Suppressor macrophage treated with lipopolysaccharide for 4 hours (primary cell): Measurements from ENCODE around the gene ACVRL1.

Source experiments
- DNase-seq: peaks from one replicate; pipeline ENCODE4 v3.0.0-alpha.2; 2020

Gene ACVRL1

GRCh38 chr12:51900323-51900889, 6.9 kb upstream of the ACVRL1 start:
- no peak for DNase-seq

- no peak for DNase-seq
These were observed 6.0 kb upstream of the ACVRL1 start for GRCh38 chr12:51901121-51901817.

DNA sequence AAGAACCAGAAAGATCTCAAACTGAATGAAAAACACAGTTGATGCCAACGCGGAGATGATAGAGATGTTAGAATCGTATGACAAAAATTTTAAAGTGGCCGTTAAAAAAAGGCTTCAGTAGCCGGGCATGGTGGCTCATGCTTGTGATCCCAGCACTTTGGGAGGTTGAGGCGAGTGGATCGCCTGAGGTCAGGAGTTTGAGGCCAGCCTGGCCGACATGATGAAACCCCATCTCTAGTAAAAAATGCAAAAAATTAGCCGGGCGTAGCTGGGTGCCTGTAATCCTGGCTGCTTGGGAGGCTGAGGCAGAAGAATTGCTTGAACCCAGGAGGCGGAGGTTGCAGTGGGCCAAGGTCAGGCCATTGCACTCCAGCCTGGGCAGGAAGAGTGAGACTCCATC, 5.4 kb upstream of the ACVRL1 start:
- no peak for DNase-seq

DNA sequence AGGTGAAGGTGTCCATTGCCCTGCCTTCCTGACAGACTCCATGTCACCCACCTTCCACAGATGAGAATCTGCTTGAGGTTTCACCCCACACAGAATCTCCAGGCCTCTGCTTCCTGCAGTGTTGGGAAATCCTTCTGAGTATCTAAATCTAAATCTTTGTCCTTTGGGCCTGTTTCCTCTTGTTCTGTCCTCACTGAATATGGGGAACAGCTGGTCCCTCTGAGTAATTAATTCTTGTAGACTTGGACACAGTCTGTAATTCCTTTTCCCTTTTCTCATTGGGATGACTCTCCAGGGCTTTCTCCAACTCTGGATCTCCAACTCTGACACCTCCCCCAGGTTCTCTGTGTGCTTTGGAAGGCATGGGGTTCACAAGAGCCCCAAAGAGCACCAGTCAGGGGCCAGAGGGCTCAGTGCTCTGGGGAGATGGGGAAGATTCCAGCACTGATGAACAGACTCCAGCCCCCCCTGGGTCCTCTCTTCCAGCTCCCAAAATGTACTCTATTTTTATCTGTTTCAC, 2.3 kb upstream of the ACVRL1 start:
- peak; percentile 45 for DNase-seq

- DNase-seq, result peak; percentile 71
These were observed 1.6 kb upstream of the ACVRL1 start for GRCh38 chr12:51905471-51906429.

DNA sequence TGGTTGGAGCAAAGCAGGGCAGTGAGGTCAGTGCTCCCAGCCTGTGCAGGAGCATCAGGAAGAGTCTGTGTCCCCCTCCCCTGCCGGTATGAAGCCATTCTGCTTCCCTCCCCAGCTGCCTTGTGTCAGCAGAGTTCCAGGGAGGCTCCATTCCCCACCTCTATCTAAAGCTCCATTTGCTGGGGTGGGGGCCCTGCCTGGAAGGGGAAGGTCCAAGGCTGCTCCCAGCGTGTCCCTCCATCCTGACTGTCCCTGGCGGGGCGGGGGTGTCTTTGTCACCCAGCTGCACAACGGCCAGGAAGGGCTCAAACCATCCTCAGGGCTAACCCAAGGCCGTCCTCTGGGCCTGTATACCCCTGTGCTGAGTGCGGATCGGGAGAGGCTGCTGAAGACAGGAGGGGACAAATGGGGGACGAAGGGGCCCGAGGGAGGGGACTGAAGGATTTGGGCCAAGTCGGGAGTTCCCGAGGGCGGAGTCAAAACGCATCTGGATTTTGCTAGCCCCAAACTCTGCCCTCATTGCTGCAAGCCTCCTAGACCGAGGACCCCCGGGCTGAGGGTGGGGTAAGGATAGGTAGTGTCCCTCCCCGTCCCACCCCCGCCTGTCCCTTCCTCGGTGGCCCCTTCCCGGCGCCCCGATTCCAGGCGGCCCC, 748 bp upstream of the ACVRL1 start:
- DNase-seq, result no peak

- no peak for DNase-seq
These were observed 637 bp downstream of the ACVRL1 start for GRCh38 chr12:51907856-51908425.

GRCh38 chr12:51908876-51909592, 1.7 kb downstream of the ACVRL1 start:
- no peak for DNase-seq

GRCh38 chr12:51910168-51910567, 2.9 kb downstream of the ACVRL1 start:
- no peak for DNase-seq

DNA sequence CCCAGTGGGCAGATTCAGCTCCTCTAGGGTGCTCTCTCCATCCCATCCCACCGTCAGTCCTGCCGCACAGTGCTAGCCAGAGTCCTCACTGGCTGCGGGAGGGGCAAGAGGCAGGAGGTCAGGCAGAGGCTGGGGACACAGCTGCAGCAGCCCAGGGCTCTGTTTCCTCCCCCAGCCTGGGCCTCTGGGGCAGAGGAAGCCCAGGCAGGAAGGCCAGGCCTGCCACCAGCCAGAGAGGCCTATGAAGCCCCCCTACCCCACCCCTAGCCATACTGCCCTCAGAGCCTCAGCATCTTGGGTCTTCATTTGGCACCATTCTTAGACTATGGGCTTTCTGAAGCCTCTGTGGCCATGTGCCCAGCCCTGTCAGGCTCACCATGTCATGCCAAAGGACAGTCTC, 3.4 kb downstream of the ACVRL1 start:
- DNase-seq, result no peak

- peak; percentile 81 for DNase-seq
These were observed 4.0 kb downstream of the ACVRL1 start for GRCh38 chr12:51911307-51911706.

- peak; percentile 89 for DNase-seq
These were observed 4.7 kb downstream of the ACVRL1 start for GRCh38 chr12:51911788-51912711.

DNA sequence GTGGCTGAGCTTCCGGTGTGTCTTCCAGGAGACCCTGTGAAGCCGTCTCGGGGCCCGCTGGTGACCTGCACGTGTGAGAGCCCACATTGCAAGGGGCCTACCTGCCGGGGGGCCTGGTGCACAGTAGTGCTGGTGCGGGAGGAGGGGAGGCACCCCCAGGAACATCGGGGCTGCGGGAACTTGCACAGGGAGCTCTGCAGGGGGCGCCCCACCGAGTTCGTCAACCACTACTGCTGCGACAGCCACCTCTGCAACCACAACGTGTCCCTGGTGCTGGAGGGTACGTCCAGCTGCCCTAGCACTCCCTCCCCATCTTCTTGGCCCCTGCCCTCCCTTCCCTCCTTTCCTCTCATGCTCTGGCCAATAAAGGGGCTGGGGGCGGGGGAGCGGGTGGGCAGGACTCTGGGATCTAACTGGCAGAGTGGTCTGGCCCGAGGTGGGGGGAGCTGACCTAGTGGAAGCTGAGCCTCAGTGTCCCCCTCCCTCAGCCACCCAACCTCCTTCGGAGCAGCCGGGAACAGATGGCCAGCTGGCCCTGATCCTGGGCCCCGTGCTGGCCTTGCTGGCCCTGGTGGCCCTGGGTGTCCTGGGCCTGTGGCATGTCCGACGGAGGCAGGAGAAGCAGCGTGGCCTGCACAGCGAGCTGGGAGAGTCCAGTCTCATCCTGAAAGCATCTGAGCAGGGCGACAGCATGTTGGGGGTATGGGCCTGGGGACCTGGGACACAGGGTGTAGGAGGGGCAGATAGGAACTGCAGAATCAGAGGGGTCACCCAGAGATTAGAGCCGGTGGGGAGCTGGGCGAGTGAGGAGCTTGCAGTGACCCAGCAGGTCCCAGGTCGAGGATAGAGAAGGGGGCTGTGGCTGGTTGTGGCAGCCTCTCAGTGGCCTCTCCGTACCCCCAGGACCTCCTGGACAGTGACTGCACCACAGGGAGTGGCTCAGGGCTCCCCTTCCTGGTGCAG, 6.0 kb downstream of the ACVRL1 start:
- no peak for DNase-seq

DNA sequence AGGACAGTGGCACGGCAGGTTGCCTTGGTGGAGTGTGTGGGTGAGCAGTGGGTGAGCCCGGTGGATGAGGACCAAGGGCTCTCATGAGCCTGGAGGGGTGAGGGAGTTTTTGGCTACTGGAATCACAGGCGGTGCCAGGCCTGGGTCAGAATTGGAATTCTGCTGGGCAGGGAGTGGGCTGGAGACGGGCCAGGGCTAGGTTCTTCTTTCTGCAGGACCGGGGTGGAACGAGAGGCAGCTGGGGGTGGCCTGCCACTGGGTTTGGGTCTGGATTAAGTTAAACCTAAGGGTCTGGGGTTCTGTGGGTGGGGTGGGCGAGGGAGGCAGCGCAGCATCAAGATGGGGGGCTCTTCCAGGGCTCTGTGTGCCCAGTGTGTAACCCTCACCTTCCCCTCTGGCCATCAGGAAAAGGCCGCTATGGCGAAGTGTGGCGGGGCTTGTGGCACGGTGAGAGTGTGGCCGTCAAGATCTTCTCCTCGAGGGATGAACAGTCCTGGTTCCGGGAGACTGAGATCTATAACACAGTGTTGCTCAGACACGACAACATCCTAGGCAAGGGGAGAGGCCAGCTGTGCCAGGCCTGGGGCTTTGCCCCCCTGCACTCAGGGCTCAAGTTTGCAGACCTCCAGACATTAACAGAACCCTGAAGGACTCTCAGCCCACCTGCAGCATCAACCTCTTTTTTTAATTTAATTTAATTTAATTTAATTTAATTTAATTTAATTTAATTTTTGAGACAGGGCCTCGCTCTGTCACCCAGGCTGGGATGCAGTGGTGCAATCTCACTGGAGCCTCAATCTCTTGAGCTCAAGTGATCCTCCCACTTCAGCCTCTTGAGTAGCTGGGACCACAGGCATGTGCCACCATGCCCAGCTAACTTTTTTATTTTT, 7.0 kb downstream of the ACVRL1 start:
- no peak for DNase-seq

DNA sequence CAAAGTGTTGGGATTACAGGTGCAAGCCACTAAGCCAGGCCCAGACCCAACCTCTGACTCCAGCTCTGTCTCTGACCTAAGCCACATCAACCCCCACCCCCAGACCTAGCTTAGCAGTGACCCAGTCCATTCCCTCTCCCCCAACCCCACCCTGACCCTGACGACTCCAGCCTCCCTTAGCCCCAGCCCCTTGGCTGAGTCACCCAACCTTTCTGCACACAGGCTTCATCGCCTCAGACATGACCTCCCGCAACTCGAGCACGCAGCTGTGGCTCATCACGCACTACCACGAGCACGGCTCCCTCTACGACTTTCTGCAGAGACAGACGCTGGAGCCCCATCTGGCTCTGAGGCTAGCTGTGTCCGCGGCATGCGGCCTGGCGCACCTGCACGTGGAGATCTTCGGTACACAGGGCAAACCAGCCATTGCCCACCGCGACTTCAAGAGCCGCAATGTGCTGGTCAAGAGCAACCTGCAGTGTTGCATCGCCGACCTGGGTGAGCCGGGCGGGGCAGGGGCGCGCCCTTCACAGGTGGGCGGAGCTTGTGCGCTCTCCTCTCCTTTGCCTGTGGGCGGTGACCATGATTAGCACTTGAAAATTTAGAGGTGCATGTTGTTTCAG, 7.8 kb downstream of the ACVRL1 start:
- DNase-seq, result no peak

- no peak for DNase-seq
These were observed 8.6 kb downstream of the ACVRL1 start for GRCh38 chr12:51915951-51916350.

- DNase-seq, result no peak
These were observed 9.8 kb downstream of the ACVRL1 start for GRCh38 chr12:51917041-51917590.
